K562 (cell line): Measurements from ENCODE around the gene EMP2. TPM values are rescaled to one million over a fixed set of nuclear protein-coding genes. Genes with fewer than 3 reads are reported as not detected.

Source experiments
- ATAC-seq: fragments of 200-7000 bp; cut with Tn5 transposase; 3 replicates; pipeline ENCODE4 v1.9.1; 2020; ENCODE audit warnings: moderate library complexity
- BruUV-seq: library from RNA; stranded (reverse); fragments of 400-500 nt; replicated peaks from 2 replicates; lab custom pipeline; 2021; lab: Mats Ljungman, UMichigan
- CTCF ChIA-PET: fragments of 300-600 bp; formaldehyde crosslinking; extraction: SDS; loops from one replicate; lab custom pipeline; 2021; ENCODE audit warnings: low intra/inter-chr PET ratio; lab: Yijun Ruan, JAX
- POLR2A ChIA-PET: fragments of 300-600, 350-650 bp; sonication (Branson Sonifier 250); formaldehyde crosslinking; extraction: SDS; loops from one replicate; lab custom pipeline; 2021; ENCODE audit warnings: antibody characterized with exemption, inconsistent platforms; lab: Yijun Ruan, JAX
- DNase-seq, 4 experiments: peaks; one replicate each; pipeline versions ENCODE4 v3.0.0 to v3.0.0-alpha.2; 2011 to 2018; ENCODE audit warnings: low spot score in 3 of 4, mixed read lengths in 3 of 4; ENCODE audit errors: extremely low read depth in 1 of 4
- FAIRE-seq: peaks from 2 replicates; lab custom pipeline; 2011; peaks lifted over from hg19 to GRCh38; lab: Jason Lieb, UNC
- H2AFZ ChIP-seq: 2 replicates; pipeline ENCODE4 v1.6.0; 2011; ENCODE audit warnings: low read depth, low read length, control low read depth, inconsistent platforms
- H3K27ac ChIP-seq: fragments of 200-600 bp; 3 replicates; pipeline ENCODE4 v1.8.0; 2011; ENCODE audit warnings: low read depth, mild to moderate bottlenecking, control low read depth, inconsistent platforms, low read length, moderate library complexity, mixed read lengths; ENCODE audit errors: extremely low read depth
- H3K27me3 ChIP-seq, 2 experiments: fragments of 300-600 bp in 1 of 2; 2 replicates in 1 of 2; 3 replicates in 1 of 2; pipeline versions ENCODE4 v1.6.0 to v1.8.0; 2011; ENCODE audit warnings: inconsistent platforms in 2 of 2, low read length in 2 of 2, mild to moderate bottlenecking in 1 of 2, mixed read lengths in 1 of 2, moderate library complexity in 1 of 2; ENCODE audit not compliant: control insufficient read depth in 2 of 2, insufficient read depth in 2 of 2
- H3K36me3 ChIP-seq: fragments of 300-600 bp; 3 replicates; pipeline ENCODE4 v1.8.0; 2011; ENCODE audit warnings: mild to moderate bottlenecking, low read length, inconsistent platforms; ENCODE audit not compliant: control insufficient read depth, insufficient read depth
- H3K4me1 ChIP-seq, 2 experiments: fragments of 200-600 bp in 1 of 2; replicated peaks in 1 of 2; 2 replicates in 1 of 2; 3 replicates in 1 of 2; pipeline versions ENCODE4 v1.5.1 to v1.8.0; 2011; ENCODE audit warnings: inconsistent platforms in 2 of 2, low read length in 2 of 2, mild to moderate bottlenecking in 1 of 2, mixed read lengths in 1 of 2, moderate library complexity in 1 of 2; ENCODE audit not compliant: control insufficient read depth in 2 of 2, insufficient read depth in 2 of 2
- H3K4me2 ChIP-seq: 2 replicates; pipeline ENCODE4 v1.6.1; 2011; ENCODE audit warnings: low read length, control low read depth, inconsistent platforms, mixed read lengths; ENCODE audit not compliant: insufficient read depth
- H3K4me3 ChIP-seq: fragments of 200-600 bp; sonication (generic), shearing (Covaris generic); 2 replicates; pipeline ENCODE4 v1.5.1; 2016; ENCODE audit warnings: control low read depth, inconsistent platforms
- H3K79me2 ChIP-seq: fragments of 200-600 bp; 3 replicates; pipeline ENCODE4 v1.8.0; 2011; ENCODE audit warnings: low read length, inconsistent platforms; ENCODE audit not compliant: control insufficient read depth, insufficient read depth
- H3K9ac ChIP-seq, 2 experiments: 2 replicates each; pipeline versions ENCODE4 v1.6.0 to v1.6.1; 2011; ENCODE audit warnings: low read depth in 2 of 2, low read length in 2 of 2, control low read depth in 1 of 2, inconsistent platforms in 1 of 2, mild to moderate bottlenecking in 1 of 2, mixed read lengths in 1 of 2; ENCODE audit not compliant: insufficient read depth in 1 of 2
- H3K9me1 ChIP-seq: one replicate; pipeline ENCODE4 v1.6.0; 2011; ENCODE audit warnings: inconsistent platforms, mild to moderate bottlenecking, low read length, moderate library complexity; ENCODE audit not compliant: control insufficient read depth, insufficient read depth
- H3K9me3 ChIP-seq: replicated peaks from 2 replicates; pipeline ENCODE4 v1.5.1; 2011; ENCODE audit warnings: low read depth, low read length, inconsistent platforms; ENCODE audit not compliant: control insufficient read depth, insufficient read depth
- H4K20me1 ChIP-seq: replicated peaks from 2 replicates; pipeline ENCODE4 v1.6.1; 2011; ENCODE audit warnings: low read length, inconsistent platforms, mixed read lengths; ENCODE audit not compliant: control insufficient read depth, insufficient read depth
- E2F3 ChIP-seq: fragments of 250-450 bp; sonication (Bioruptor Pico); IDR thresholded peaks from 2 replicates; pipeline ENCODE4 v1.4.0; 2020; ENCODE audit warnings: mild to moderate bottlenecking
- MBD1 ChIP-seq: fragments of 250-450 bp; sonication (Bioruptor Pico); IDR thresholded peaks from 2 replicates; pipeline ENCODE4 v1.8.0; 2022; ENCODE audit warnings: inconsistent platforms
- RREB1 ChIP-seq: fragments of 250-450 bp; sonication (Bioruptor Pico); IDR thresholded peaks from 2 replicates; pipeline ENCODE4 v1.4.0; 2020
- WHSC1 ChIP-seq: IDR thresholded peaks from one replicate; pipeline ENCODE4 v1.6.1; 2012; ENCODE audit warnings: low read length, control low read depth, inconsistent platforms
- ZKSCAN1 ChIP-seq: fragments of 150-350 bp; IDR thresholded peaks from 2 replicates; pipeline ENCODE4 v1.6.1; 2016; ENCODE audit warnings: low read depth, low read length
- ZNF77 ChIP-seq: fragments of 250-450 bp; sonication (Bioruptor Pico); IDR thresholded peaks from 2 replicates; pipeline ENCODE4 v1.5.0; 2020
- WGBS: fragments of 100-300 bp; shearing (Covaris generic); methylation state at CpG from one replicate; pipeline ENCODE4 v1.1.6; 2016; ENCODE audit warnings: low coverage, mixed read lengths; ENCODE audit not compliant: insufficient coverage; ENCODE audit errors: missing lambda C conversion rate; 5-methylcytosine and 5-hydroxymethylcytosine counted together
- in situ Hi-C: fragments of 300-500 bp; cut with MboI; formaldehyde crosslinking; loops from 4 replicates; pipeline ENCODE4 v1.15.0; 2018; ENCODE audit warnings: inconsistent platforms, mixed read lengths
- intact Hi-C: fragments of 100-400 bp; cut with micrococcal nuclease; formaldehyde crosslinking; loops from 2 replicates; pipeline ENCODE4 v1.14.2; 2022
- polyA plus RNA-seq, 8 experiments: library from polyadenylated mRNA; depleted of rRNA in 4 of 8; stranded (reverse) in 5 of 8; unstranded in 3 of 8; fragments of >200 nt; fragmentation: Nextera tagmentation in 2 of 8; fragmentation: Illumina TruSeq in 1 of 8; extraction: Ambion mirVana in 2 of 8; extraction: Trizol in 1 of 8; gene quantifications; 2 replicates each; pipeline versions ENCODE4 v1.2.1 to v1.2.3, GENCODE V29; 2011 to 2014; ENCODE audit warnings: inconsistent platforms in 1 of 8, missing spikeins in 1 of 8
- total RNA-seq, 7 experiments: library from RNA; depleted of rRNA in 6 of 7; stranded (reverse); fragments of >200 nt in 6 of 7; fragmentation: Illumina TruSeq in 2 of 7; extraction: Trizol in 2 of 7; gene quantifications; 2 replicates each; pipeline versions ENCODE4 v1.2.1 to v1.2.3, GENCODE V29; 2011 to 2021; ENCODE audit warnings: low replicate concordance in 1 of 7
- TF ChIP-seq, protein P1 (sequence below): fragments of 250-450 bp; sonication (Bioruptor Pico); IDR thresholded peaks from 2 replicates; pipeline ENCODE4 v1.8.0; 2022; ENCODE audit warnings: moderate library complexity, mild to moderate bottlenecking, inconsistent platforms
- TF ChIP-seq, protein P2 (sequence below): sonication (generic); formaldehyde crosslinking; IDR thresholded peaks from 2 replicates; pipeline ENCODE4 v1.8.1; 2023; ENCODE audit warnings: mild to moderate bottlenecking, missing genetic modification reagents
- TF ChIP-seq, protein P3 (sequence below): fragments of 450-650 bp; IDR thresholded peaks from 2 replicates; pipeline ENCODE4 v1.6.1; 2016; ENCODE audit warnings: mild to moderate bottlenecking

Gene EMP2
- total and polyA plus RNA-seq, 9 of the 15 experiments (the other 6 are each of a cell fraction or from before 2014, with no cell fraction given): 0.73 to 6.2 (median 3.1) TPM

GRCh38 chr16:10511829-10512228 is 68.6 kb downstream of the EMP2 start:
- Histone ChIP-seq H3K4me3 (no peak overlapping the region), H3K9ac (no peak overlapping the region), H3K9me1 (no peaks in the 10 kb centered on the region), H3K9me3 (0 out of 2 replicates have a peak, but pooled peaks cover 2% of the 10 kb centered on the region), H3K27me3 (no peaks in the 10 kb centered on the region; a peak in 1 of 5 replicates), H3K4me2 (no peak overlapping the region), H3K4me1 (peaks cover 0 to 4% of the 10 kb centered on the region in 2 experiments; a peak in 1 of 5 replicates), H2AFZ (no peak overlapping the region), H3K27ac (no peak overlapping the region), H4K20me1 (no peaks in the 10 kb centered on the region), H3K79me2 (no peaks in the 10 kb centered on the region), H3K36me3 (no peaks in the 10 kb centered on the region)
- BruUV-seq: no TSS peak
- ATAC-seq: no peak
- ChIA-PET POLR2A (interaction anchor here (0.9 kb wide), 1 partner anchor 226 kb away, joined by 3 read pairs; no protein-coding TSS in a partner anchor), CTCF (interaction anchor here (0.6 to 3.9 kb wide), 4 partner anchors 253 to 430 kb away, joined by 3 to 29 read pairs (median 4); partner anchors contain the start of gene DEXI)
- intact Hi-C loops (no loop called here), in situ Hi-C loops (loop anchor here (5.0 kb wide), 1 partner anchor 225 kb away; no protein-coding TSS in a partner anchor)
- 60% methylated on average over 1 of the region's 1 CpG for WGBS
- DNase-seq: no peak
- FAIRE-seq: no peak
- TF ChIP-seq, protein P1, sequence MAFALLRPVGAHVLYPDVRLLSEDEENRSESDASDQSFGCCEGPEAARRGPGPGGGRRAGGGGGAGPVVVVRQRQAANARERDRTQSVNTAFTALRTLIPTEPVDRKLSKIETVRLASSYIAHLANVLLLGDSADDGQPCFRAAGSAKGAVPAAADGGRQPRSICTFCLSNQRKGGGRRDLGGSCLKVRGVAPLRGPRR (CRISPR knock-in tag): no peak
- TF ChIP-seq, protein P2, sequence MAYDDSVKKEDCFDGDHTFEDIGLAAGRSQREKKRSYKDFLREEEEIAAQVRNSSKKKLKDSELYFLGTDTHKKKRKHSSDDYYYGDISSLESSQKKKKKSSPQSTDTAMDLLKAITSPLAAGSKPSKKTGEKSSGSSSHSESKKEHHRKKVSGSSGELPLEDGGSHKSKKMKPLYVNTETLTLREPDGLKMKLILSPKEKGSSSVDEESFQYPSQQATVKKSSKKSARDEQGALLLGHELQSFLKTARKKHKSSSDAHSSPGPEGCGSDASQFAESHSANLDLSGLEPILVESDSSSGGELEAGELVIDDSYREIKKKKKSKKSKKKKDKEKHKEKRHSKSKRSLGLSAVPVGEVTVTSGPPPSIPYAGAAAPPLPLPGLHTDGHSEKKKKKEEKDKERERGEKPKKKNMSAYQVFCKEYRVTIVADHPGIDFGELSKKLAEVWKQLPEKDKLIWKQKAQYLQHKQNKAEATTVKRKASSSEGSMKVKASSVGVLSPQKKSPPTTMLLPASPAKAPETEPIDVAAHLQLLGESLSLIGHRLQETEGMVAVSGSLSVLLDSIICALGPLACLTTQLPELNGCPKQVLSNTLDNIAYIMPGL (CRISPR knock-in tag): no peak
- TF ChIP-seq WHSC1 (no peak), MBD1 (CRISPR knock-in tag) (no peak), RREB1 (CRISPR knock-in tag) (no peak), ZKSCAN1 (no peak), E2F3 (CRISPR knock-in tag) (no peak), ZNF77 (CRISPR knock-in tag) (no peak)
- TF ChIP-seq, protein P3, sequence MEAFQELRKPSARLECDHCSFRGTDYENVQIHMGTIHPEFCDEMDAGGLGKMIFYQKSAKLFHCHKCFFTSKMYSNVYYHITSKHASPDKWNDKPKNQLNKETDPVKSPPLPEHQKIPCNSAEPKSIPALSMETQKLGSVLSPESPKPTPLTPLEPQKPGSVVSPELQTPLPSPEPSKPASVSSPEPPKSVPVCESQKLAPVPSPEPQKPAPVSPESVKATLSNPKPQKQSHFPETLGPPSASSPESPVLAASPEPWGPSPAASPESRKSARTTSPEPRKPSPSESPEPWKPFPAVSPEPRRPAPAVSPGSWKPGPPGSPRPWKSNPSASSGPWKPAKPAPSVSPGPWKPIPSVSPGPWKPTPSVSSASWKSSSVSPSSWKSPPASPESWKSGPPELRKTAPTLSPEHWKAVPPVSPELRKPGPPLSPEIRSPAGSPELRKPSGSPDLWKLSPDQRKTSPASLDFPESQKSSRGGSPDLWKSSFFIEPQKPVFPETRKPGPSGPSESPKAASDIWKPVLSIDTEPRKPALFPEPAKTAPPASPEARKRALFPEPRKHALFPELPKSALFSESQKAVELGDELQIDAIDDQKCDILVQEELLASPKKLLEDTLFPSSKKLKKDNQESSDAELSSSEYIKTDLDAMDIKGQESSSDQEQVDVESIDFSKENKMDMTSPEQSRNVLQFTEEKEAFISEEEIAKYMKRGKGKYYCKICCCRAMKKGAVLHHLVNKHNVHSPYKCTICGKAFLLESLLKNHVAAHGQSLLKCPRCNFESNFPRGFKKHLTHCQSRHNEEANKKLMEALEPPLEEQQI: no peak
